ENCODE results near the gene TPSAB1.

The TPSAB1 gene

GRCh38 chr16:1262210-1262845, 21.8 kb downstream of the TPSAB1 start:
- H3K27me3 ChIP-seq (ENCODE audit: insufficient read depth, low read depth) = peaks cover 89% of the 10 kb centered on the region
- H3K79me2 ChIP-seq (ENCODE audit: insufficient read depth, low read depth) = no peaks in the 10 kb centered on the region
- no peak overlapping the region for H3K4me2 ChIP-seq
- no peak for TF ChIP-seq CTCF (conservative IDR thresholded peaks at IDR 0.05; ENCODE audit: low read depth, low read length)
- H4K20me1 ChIP-seq (ENCODE audit: insufficient read depth) = no peaks in the 10 kb centered on the region
- no peak overlapping the region for H3K27ac ChIP-seq
- no peak overlapping the region for H3K4me3 ChIP-seq (IDR thresholded peaks at IDR 0.05; ENCODE audit: insufficient read depth, low read depth, low read length)
- no peak overlapping the region for H3K9ac ChIP-seq
- H3K4me1 ChIP-seq (ENCODE audit: low read depth, poor library complexity, severe bottlenecking) = peaks cover 9% of the 10 kb centered on the region
- no peak overlapping the region for H2AFZ ChIP-seq (ENCODE audit: low read depth)
- H3K36me3 ChIP-seq (ENCODE audit: insufficient read depth) = no peaks in the 10 kb centered on the region

- no peak for TF ChIP-seq CTCF (conservative IDR thresholded peaks at IDR 0.05; ENCODE audit: low read depth, low read length)
- peaks cover 9% of the 10 kb centered on the region for H3K4me1 ChIP-seq (ENCODE audit: low read depth, poor library complexity, severe bottlenecking)
- H3K4me3 ChIP-seq (IDR thresholded peaks at IDR 0.05; ENCODE audit: insufficient read depth, low read depth, low read length) = no peak overlapping the region
- no peaks in the 10 kb centered on the region for H4K20me1 ChIP-seq (ENCODE audit: insufficient read depth)
- no peaks in the 10 kb centered on the region for H3K36me3 ChIP-seq (ENCODE audit: insufficient read depth)
- H2AFZ ChIP-seq (ENCODE audit: low read depth) = no peak overlapping the region
- H3K4me2 ChIP-seq = no peak overlapping the region
- no peaks in the 10 kb centered on the region for H3K79me2 ChIP-seq (ENCODE audit: insufficient read depth, low read depth)
- H3K27me3 ChIP-seq (ENCODE audit: insufficient read depth, low read depth) = peaks cover 89% of the 10 kb centered on the region
- no peak overlapping the region for H3K9ac ChIP-seq
- H3K27ac ChIP-seq = no peak overlapping the region
Measured at GRCh38 chr16:1262846-1263221, 22.3 kb downstream of the TPSAB1 start.

GRCh38 chr16:1263591-1264344, 23.3 kb downstream of the TPSAB1 start:
- no peak overlapping the region for H3K4me2 ChIP-seq
- H3K4me3 ChIP-seq (IDR thresholded peaks at IDR 0.05; ENCODE audit: insufficient read depth, low read depth, low read length) = no peak overlapping the region
- H3K36me3 ChIP-seq (ENCODE audit: insufficient read depth) = no peaks in the 10 kb centered on the region
- no peak overlapping the region for H2AFZ ChIP-seq (ENCODE audit: low read depth)
- no peak for TF ChIP-seq CTCF (conservative IDR thresholded peaks at IDR 0.05; ENCODE audit: low read depth, low read length)
- no peaks in the 10 kb centered on the region for H4K20me1 ChIP-seq (ENCODE audit: insufficient read depth)
- H3K27ac ChIP-seq = no peak overlapping the region
- no peaks in the 10 kb centered on the region for H3K79me2 ChIP-seq (ENCODE audit: insufficient read depth, low read depth)
- H3K9ac ChIP-seq = no peak overlapping the region
- peaks cover 92% of the 10 kb centered on the region for H3K27me3 ChIP-seq (ENCODE audit: insufficient read depth, low read depth)
- peaks cover 8% of the 10 kb centered on the region for H3K4me1 ChIP-seq (ENCODE audit: low read depth, poor library complexity, severe bottlenecking)

- no peak overlapping the region for H3K4me2 ChIP-seq
- H2AFZ ChIP-seq (ENCODE audit: low read depth) = no peak overlapping the region
- H3K36me3 ChIP-seq (ENCODE audit: insufficient read depth) = no peaks in the 10 kb centered on the region
- H3K4me3 ChIP-seq (IDR thresholded peaks at IDR 0.05; ENCODE audit: insufficient read depth, low read depth, low read length) = no peak overlapping the region
- H3K27ac ChIP-seq = no peak overlapping the region
- no peaks in the 10 kb centered on the region for H3K79me2 ChIP-seq (ENCODE audit: insufficient read depth, low read depth)
- peaks cover 92% of the 10 kb centered on the region for H3K27me3 ChIP-seq (ENCODE audit: insufficient read depth, low read depth)
- no peak for TF ChIP-seq CTCF (conservative IDR thresholded peaks at IDR 0.05; ENCODE audit: low read depth, low read length)
- H4K20me1 ChIP-seq (ENCODE audit: insufficient read depth) = no peaks in the 10 kb centered on the region
- no peak overlapping the region for H3K9ac ChIP-seq
- peaks cover under 1% of the 10 kb centered on the region for H3K4me1 ChIP-seq (ENCODE audit: low read depth, poor library complexity, severe bottlenecking)
Measured at GRCh38 chr16:1264345-1265089, 24.0 kb downstream of the TPSAB1 start.
